ENCODE results near the gene SERPING1. TPM values are rescaled to one million over a fixed set of nuclear protein-coding genes. Genes with fewer than 3 reads are reported as not detected.

The SERPING1 gene
- total and polyA plus RNA-seq, 2 of the 13 experiments (the other 11 are each of a cell fraction or from before 2014, with no cell fraction given), result 2.0 to 10.4 TPM

- no peak for ATAC-seq
- POLR2A ChIA-PET, result no interaction called here
- WGBS (ENCODE audit: low lambda C conversion rate), result 71% methylated on average over 3 of the region's 3 CpGs
- DNase-seq (ENCODE audit: low spot score), result no peak
- no peak overlapping the region for H3K4me3 ChIP-seq (replicated peaks in 1 of 3; ENCODE audit: insufficient read depth in 1 of 3, low read depth in 2 of 3, low read length in 3 of 3)
- intact Hi-C loops (cut with micrococcal nuclease; ENCODE audit: unreplicated experiment) (loop anchor here (1.0 to 5.0 kb wide), 3 partner anchors 76 to 299 kb away; partner anchors contain the start of gene TIMM10), in situ Hi-C loops (cut with HindIII; ENCODE audit: extremely low pct_ligation_motif_present, low pct_unique_long_range_greater_than_20kb) (loop anchor here (5.0 to 10.0 kb wide), 3 partner anchors 77 to 297 kb away; partner anchors contain the start of gene UBE2L6)
- no peak overlapping the region for H2AFZ ChIP-seq (ENCODE audit: low read length)
- no peak for FAIRE-seq
- no peaks in the 10 kb centered on the region for H3K79me2 ChIP-seq (ENCODE audit: insufficient read depth, low read length)
- no TSS peak for BruUV-seq (replicated peaks)
- H3K4me2 ChIP-seq (ENCODE audit: low read depth, low read length), result no peak overlapping the region
- CTCF ChIA-PET (ENCODE audit: low intra/inter-chr PET ratio, low total read pairs), result interaction anchor here (1.3 to 7.0 kb wide), 2 partner anchors 76 to 298 kb away, joined by 3 to 79 read pairs; partner anchors contain the start of gene UBE2L6
- no peaks in the 10 kb centered on the region for H3K36me3 ChIP-seq (replicated peaks in 1 of 2; ENCODE audit: control insufficient read depth in 1 of 2, insufficient read depth in 2 of 2, low read length in 2 of 2)
- peaks cover 46% of the 10 kb centered on the region for H3K4me1 ChIP-seq (ENCODE audit: insufficient read depth, low read length)
- H3K27ac ChIP-seq (ENCODE audit: extremely low read length, insufficient read depth, low read length), result no peak overlapping the region
- no peaks in the 10 kb centered on the region for H4K20me1 ChIP-seq (ENCODE audit: insufficient read depth, low read length)
- peaks cover 5 to 34% of the 10 kb centered on the region in 2 experiments for H3K27me3 ChIP-seq (ENCODE audit: control insufficient read depth in 1 of 2, insufficient read depth in 2 of 2, low read length in 2 of 2)
- H3K9ac ChIP-seq (ENCODE audit: insufficient read depth, low read depth, low read length), result no peak overlapping the region
- H3K9me3 ChIP-seq (ENCODE audit: low read length), result no peaks in the 10 kb centered on the region
- TF ChIP-seq SALL1 (CRISPR knock-in tag; IDR thresholded peaks at IDR 0.05), result no peak
- TF ChIP-seq ZNF34 (CRISPR knock-in tag; IDR thresholded peaks at IDR 0.05; ENCODE audit: borderline replicate concordance), result no peak
- TF ChIP-seq PLRG1 (conservative IDR thresholded peaks at IDR 0.05), result no peak
- TF ChIP-seq ZFP36 (IDR thresholded peaks at IDR 0.05; ENCODE audit: borderline replicate concordance, low read depth, low read length, partially characterized antibody), result no peak
- TF ChIP-seq GLI4 (CRISPR knock-in tag; IDR thresholded peaks at IDR 0.05; ENCODE audit: borderline replicate concordance), result no peak
- TF ChIP-seq ZNF704 (CRISPR knock-in tag; IDR thresholded peaks at IDR 0.05; ENCODE audit: borderline replicate concordance), result no peak
- TF ChIP-seq, protein P1, sequence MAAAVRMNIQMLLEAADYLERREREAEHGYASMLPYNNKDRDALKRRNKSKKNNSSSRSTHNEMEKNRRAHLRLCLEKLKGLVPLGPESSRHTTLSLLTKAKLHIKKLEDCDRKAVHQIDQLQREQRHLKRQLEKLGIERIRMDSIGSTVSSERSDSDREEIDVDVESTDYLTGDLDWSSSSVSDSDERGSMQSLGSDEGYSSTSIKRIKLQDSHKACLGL (CRISPR knock-in tag; IDR thresholded peaks at IDR 0.05), result no peak
- no peak for TF ChIP-seq ZNF121 (CRISPR knock-in tag; IDR thresholded peaks at IDR 0.05)
- TF ChIP-seq FOXJ3 (CRISPR knock-in tag; IDR thresholded peaks at IDR 0.05; ENCODE audit: borderline replicate concordance), result no peak
- TF ChIP-seq, protein P2, sequence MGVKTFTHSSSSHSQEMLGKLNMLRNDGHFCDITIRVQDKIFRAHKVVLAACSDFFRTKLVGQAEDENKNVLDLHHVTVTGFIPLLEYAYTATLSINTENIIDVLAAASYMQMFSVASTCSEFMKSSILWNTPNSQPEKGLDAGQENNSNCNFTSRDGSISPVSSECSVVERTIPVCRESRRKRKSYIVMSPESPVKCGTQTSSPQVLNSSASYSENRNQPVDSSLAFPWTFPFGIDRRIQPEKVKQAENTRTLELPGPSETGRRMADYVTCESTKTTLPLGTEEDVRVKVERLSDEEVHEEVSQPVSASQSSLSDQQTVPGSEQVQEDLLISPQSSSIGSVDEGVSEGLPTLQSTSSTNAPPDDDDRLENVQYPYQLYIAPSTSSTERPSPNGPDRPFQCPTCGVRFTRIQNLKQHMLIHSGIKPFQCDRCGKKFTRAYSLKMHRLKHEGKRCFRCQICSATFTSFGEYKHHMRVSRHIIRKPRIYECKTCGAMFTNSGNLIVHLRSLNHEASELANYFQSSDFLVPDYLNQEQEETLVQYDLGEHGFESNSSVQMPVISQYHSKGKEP (CRISPR knock-in tag; IDR thresholded peaks at IDR 0.05), result no peak
- no peak for TF ChIP-seq ZNF33A (CRISPR knock-in tag; IDR thresholded peaks at IDR 0.05; ENCODE audit: borderline replicate concordance)
- TF ChIP-seq NKX3-1 (CRISPR knock-in tag; IDR thresholded peaks at IDR 0.05), result no peak
- TF ChIP-seq, protein P3, sequence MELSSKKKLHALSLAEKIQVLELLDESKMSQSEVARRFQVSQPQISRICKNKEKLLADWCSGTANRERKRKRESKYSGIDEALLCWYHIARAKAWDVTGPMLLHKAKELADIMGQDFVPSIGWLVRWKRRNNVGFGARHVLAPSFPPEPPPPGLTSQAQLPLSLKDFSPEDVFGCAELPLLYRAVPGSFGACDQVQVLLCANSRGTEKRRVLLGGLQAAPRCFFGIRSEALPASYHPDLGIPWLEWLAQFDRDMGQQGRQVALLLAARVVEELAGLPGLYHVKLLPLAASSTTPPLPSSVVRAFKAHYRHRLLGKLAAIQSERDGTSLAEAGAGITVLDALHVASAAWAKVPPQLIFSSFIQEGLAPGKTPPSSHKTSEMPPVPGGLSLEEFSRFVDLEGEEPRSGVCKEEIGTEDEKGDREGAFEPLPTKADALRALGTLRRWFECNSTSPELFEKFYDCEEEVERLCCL (CRISPR knock-in tag; IDR thresholded peaks at IDR 0.05; ENCODE audit: borderline replicate concordance), result no peak
- no peak for TF ChIP-seq MTA3 (CRISPR knock-in tag; IDR thresholded peaks at IDR 0.05)
- TF ChIP-seq ZNF431 (CRISPR knock-in tag; IDR thresholded peaks at IDR 0.05; ENCODE audit: borderline replicate concordance, low read depth), result no peak
- no peak for TF ChIP-seq GTF2F1 (IDR thresholded peaks at IDR 0.05; ENCODE audit: low read length)
- no peak for TF ChIP-seq BCLAF1 (IDR thresholded peaks at IDR 0.05)
Measured at GRCh38 chr11:57643802-57644201, 46.3 kb downstream of the SERPING1 start.
